Testis (tissue), 3 donors: Measurements from ENCODE around the gene GAK. TPM values are rescaled to one million over a fixed set of nuclear protein-coding genes. Genes with fewer than 3 reads are reported as not detected.

Experiments used
- DNase-seq: peaks from one replicate; pipeline ENCODE4 v3.0.0-alpha.2; 2019
- H3K27ac ChIP-seq, 2 donors: fragments of 200-600 bp; sonication (generic); one replicate each; pipeline ENCODE4 v1.5.1; 2019
- H3K27me3 ChIP-seq: fragments of 200-600 bp; sonication (generic); one replicate; pipeline ENCODE4 v1.5.1; 2019
- H3K36me3 ChIP-seq: fragments of 200-600 bp; sonication (generic); one replicate; pipeline ENCODE4 v1.5.1; 2017; ENCODE audit warnings: low read depth; ENCODE audit errors: missing control alignments
- H3K4me1 ChIP-seq: fragments of 200-600 bp; sonication (generic); one replicate; pipeline ENCODE4 v1.5.1; 2019
- H3K4me3 ChIP-seq, 2 donors: fragments of 200-600 bp; sonication (generic); one replicate each; pipeline ENCODE4 v1.5.1; 2017 to 2019
- H3K9me3 ChIP-seq: fragments of 200-600 bp; sonication (generic); one replicate; pipeline ENCODE4 v1.5.1; 2017
- CTCF ChIP-seq, 3 experiments: fragments of 450-650 bp in 2 of 3; fragments of 200-600 bp in 1 of 3; sonication (generic) in 1 of 3; IDR thresholded peaks; one replicate each; pipeline ENCODE4 v1.5.1; 2016 to 2019; ENCODE audit warnings: antibody characterized with exemption in 3 of 3, mild to moderate bottlenecking in 2 of 3, moderate library complexity in 1 of 3
- POLR2A ChIP-seq: fragments of 450-650 bp; IDR thresholded peaks from one replicate; pipeline ENCODE4 v1.6.1; 2017; ENCODE audit warnings: antibody characterized with exemption, mild to moderate bottlenecking, moderate library complexity
- WGBS, 2 donors: methylation state at CpG; one replicate each; pipeline ENCODE4 v1.1.5; 2018; 5-methylcytosine and 5-hydroxymethylcytosine counted together
- intact Hi-C: fragments of 100-400 bp; cut with DNase I; formaldehyde crosslinking; loops from one replicate; pipeline ENCODE4 v1.15.1; 2023; ENCODE audit warnings: low total_unique reads
- polyA plus RNA-seq: library from polyadenylated mRNA; stranded (reverse); fragments of 350-450 nt; fragmentation: Illumina TruSeq; extraction: RNeasy Lipid Tissue Mini Kit (QIAGEN cat#74804); gene quantifications from one replicate; pipeline ENCODE4 v1.2.3, GENCODE V29; 2014; ENCODE audit warnings: low read depth, low replicate concordance; ENCODE audit not compliant: insufficient read depth
- total RNA-seq, 2 donors: library from RNA; depleted of rRNA; stranded (reverse); fragments of >200 nt; gene quantifications; one replicate each; pipeline ENCODE4 v1.2.3, GENCODE V29; 2016

GAK gene
- total and polyA plus RNA-seq, 3 donors from 2014 or later, result 130 to 229 (median 226) TPM

GRCh38 chr4:898123-898522 lies 34.0 kb downstream of the GAK start:
- H3K9me3 ChIP-seq, result no peaks in the 10 kb centered on the region
- intact Hi-C loops, result no loop called here
- no peaks in the 10 kb centered on the region for H3K27me3 ChIP-seq
- no peaks in the 10 kb centered on the region for H3K36me3 ChIP-seq
- no peak for DNase-seq
- 86 to 93% methylated on average over 11 to 15 of the region's 15 CpGs for WGBS, 2 donors
- no peak overlapping the region for H3K4me3 ChIP-seq
- TF ChIP-seq CTCF (IDR thresholded peaks at IDR 0.05) (no peak), POLR2A (no peak)
- H3K4me1 ChIP-seq, result peaks cover 8% of the 10 kb centered on the region
- H3K27ac ChIP-seq, result no peak overlapping the region

- no peaks in the 10 kb centered on the region for H3K36me3 ChIP-seq
These were observed 35.5 kb downstream of the GAK start for GRCh38 chr4:896630-897029.

GRCh38 chr4:896216-896615 lies 35.9 kb downstream of the GAK start:
- Histone ChIP-seq H3K4me1 (peaks cover under 1% of the 10 kb centered on the region), H3K27me3 (no peaks in the 10 kb centered on the region), H3K9me3 (no peaks in the 10 kb centered on the region), H3K4me3 (no peak overlapping the region), H3K36me3 (no peaks in the 10 kb centered on the region), H3K27ac (no peak overlapping the region)
- DNase-seq, result no peak
- WGBS, 2 donors, result 90 to 93% methylated on average over 13 of the region's 13 CpGs
- TF ChIP-seq CTCF (IDR thresholded peaks at IDR 0.05) (no peak), POLR2A (no peak)
- intact Hi-C loops, result no loop called here

More at GRCh38 chr4:896630-897029, 35.5 kb downstream of the GAK start:
- DNase-seq, result no peak
- H3K9me3 ChIP-seq, result no peaks in the 10 kb centered on the region
- H3K27me3 ChIP-seq, result no peaks in the 10 kb centered on the region
- TF ChIP-seq POLR2A, result no peak
- no peak for TF ChIP-seq CTCF (IDR thresholded peaks at IDR 0.05)
- WGBS, 2 donors, result 86 to 92% methylated on average over 19 to 20 of the region's 20 CpGs
- H3K27ac ChIP-seq, result no peak overlapping the region
- H3K4me3 ChIP-seq, result no peak overlapping the region
- intact Hi-C loops, result no loop called here
- H3K4me1 ChIP-seq, result peaks cover 5% of the 10 kb centered on the region

GRCh38 chr4:895596-895995 lies 36.5 kb downstream of the GAK start:
- 91% methylated on average over 14 of the region's 16 CpGs; no CpG with 5 or more reads in 1 of the 2 donors for WGBS, 2 donors
- no peaks in the 10 kb centered on the region for H3K36me3 ChIP-seq

More at GRCh38 chr4:895596-895995, 36.5 kb downstream of the GAK start:
- Histone ChIP-seq H3K9me3 (no peaks in the 10 kb centered on the region), H3K27me3 (no peaks in the 10 kb centered on the region), H3K27ac (no peak overlapping the region), H3K4me3 (no peak overlapping the region), H3K4me1 (no peaks in the 10 kb centered on the region)
- no peak for DNase-seq
- no peak for TF ChIP-seq POLR2A
- TF ChIP-seq CTCF (IDR thresholded peaks at IDR 0.05), result no peak
- intact Hi-C loops, result no loop called here
